ENCODE data around the gene ATP6V1D.
"Not testable (repeated sequence)": the region's sequence is repeated elsewhere in the genome, so short reads cannot be mapped to it uniquely, and the experiment has no call there.

The ATP6V1D gene

DNA sequence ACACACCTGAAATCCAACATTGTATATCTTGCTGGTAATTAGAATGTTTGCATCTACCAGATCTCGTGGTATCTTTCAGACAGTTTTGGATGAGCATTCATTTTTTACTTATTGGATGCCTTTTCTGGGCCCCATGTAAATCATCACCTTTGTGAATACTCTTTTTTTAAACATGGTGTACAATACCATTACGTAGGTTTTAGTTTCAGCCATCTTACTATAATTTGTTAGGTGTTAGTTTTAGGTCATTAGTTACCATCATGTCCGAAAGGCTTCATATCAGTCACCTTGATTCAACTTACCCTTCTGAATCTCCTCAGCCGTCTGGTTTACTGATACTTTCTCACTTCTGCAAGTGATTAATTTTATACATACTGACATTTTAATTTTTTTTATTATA lies 5.9 kb upstream of the ATP6V1D start:
- DNase-seq = no peak

DNA sequence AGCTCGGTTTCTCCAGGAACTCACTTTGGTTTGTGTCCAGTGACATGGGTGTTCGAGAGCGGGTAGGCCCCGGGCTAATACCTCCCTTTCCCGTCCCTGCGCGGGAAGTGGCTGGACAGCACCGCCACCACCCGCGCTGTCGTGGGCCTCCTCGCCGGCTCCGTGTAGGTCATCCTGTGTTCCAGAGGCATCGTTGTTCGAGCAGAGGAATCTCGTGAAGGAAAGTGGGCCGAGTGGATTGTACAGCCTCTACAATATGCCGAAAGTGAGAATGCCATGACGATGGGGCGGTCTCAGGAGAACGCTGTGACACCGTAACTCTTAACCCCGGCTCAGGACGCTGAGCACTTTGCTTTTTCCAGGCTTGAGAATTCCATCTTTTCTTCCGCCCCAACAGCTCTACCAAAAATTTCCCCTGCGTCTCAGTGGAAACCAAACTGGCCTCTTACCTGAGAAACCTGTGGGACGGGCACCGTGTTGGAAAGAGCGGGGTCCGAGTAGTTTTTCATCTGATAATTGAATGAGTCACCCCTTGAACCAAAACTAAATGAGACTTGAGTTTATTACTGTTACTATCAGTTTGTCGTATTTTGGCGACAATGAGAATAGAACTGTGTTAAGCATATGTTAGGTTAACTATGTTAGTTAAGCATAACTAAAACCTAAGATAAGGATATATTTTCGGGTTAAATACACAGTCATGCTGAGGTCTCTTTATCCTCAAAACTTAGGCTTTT lies 1.0 kb upstream of the ATP6V1D start:
- no peak for DNase-seq

DNA sequence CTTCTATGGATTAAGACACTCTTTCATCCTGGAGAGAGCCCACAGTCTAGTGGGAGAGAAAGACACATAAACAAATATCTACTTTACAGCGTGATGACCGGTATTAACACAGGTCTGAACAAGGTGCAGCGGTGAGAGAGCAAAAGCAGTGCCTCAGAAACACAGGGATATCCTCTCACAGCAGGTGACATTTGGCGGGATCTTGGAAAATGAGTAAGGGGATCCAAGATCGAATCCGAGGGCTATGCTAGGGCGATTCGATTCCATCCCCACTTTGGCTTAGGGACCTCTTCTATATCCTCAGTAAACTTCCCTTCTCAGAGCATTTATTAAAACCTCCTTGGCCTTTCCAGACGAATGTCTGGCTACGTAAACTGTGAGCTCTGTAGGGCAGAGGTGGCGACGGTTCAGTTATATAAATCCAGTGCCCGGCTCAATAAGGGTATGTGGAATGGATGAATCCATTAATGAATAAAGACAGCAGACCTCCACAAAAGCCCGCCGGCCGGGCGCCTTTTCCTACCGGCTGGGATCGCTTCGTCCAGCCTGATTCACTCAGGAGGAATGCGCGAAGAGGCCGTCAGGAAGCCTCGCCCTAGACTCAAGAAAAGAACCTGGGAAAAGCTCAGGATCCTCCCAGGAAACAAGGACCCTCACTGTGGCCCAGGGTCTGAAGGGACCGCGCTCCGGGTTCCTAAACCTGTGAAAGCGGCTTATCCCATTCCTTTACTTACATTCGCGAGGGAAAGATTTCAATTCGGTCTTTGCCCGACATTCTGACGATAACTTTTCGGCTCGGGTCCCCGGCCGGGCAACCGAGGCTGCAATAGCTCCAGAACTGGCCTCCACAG lies 455 bp downstream of the ATP6V1D start:
- peak in 1 of 2 experiments; percentile 34 for DNase-seq

DNA sequence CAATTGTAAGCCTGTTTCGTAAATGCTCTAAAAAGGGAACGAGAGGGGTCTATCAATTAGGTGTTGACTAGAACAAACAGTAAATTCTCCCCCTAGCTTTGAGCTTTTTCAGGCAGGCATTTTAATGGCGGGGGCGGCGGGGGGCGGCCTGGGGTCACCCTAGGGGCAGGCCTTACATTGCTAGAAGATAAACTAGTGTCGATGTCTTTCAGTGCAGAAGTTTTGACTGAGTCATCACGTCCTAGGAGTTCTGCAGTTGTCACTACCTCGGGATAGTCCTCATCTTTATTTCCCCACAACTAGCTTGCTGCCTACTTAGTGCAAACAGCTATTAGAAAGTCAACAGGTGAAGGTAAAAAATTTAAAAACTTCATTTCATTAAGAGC lies 1.6 kb downstream of the ATP6V1D start:
- no peak for DNase-seq

DNA sequence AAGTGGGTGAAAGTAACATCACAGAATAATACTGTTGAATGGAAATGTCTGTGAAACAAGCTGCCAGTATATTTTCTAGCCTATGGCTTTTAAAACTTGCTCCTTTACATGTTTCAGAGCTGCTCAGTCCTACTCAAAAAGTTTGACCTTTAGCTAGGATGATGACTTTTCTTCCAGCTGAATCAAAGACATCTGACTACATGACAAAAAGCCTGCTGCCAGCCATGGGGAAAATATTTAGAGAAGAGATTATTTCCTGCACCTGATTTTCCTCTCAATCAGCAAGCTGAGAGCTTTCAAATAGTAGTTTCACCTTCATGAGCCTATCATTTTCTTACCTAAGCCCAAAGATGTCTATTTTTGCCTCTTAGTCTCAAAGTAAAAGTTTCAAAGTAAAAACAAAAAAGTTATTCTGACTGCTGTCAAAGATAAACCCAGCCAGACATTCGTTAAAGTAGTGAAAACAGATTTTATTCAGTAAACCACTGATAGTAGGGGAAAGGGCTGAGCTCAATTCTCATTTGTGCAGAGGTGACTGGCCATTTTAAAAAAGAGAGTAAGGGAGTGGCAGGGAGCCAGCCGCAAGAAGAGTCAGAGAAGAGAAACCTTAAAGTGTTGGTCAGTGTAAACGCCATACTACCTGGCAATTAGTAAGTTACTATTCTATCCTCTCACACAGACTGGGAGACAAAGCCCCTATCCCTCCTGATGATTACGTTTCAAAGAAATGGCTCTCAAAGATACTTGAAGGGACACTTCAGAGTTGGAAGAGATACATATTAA lies 2.2 kb downstream of the ATP6V1D start:
- DNase-seq = no peak

DNA sequence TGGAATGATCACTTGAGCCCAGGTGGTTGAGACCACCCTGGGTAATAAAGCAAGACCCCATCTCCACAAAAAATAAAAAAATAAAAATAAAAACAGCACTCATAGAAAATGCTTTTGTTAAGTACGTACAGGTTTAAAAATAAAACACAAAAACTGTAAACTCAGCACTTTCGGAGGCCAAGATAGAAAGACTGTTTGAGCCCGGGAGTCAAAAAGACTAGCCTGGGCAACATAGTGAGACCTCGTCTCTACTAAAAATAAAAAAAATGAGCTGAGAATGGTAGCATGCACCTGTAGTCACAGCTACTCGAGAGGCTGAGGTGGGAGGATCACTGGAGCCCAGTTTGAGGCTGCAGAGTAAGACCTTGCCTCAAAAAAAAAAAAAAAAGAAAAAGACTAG lies 7.5 kb downstream of the ATP6V1D start:
- no peak for DNase-seq

DNA sequence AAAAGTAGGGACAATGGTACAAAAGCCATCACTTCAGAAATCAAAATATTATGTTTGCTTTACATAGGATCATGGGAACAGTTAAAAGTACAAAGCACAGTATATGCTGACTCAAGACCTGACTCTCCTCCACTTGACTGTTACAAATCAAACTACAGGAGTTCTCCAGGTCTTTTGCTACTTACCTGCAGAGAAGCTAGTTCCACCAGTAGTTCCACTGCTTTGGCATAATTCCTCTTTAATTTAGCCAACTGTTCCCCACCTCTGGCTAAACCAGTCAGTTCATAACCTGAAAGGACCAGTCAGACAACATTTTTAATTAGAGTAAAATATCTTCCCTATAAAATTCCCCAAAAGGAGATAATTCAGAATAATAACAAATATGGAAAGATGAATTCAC lies 14.0 kb downstream of the ATP6V1D start:
- DNase-seq = no peak

DNA sequence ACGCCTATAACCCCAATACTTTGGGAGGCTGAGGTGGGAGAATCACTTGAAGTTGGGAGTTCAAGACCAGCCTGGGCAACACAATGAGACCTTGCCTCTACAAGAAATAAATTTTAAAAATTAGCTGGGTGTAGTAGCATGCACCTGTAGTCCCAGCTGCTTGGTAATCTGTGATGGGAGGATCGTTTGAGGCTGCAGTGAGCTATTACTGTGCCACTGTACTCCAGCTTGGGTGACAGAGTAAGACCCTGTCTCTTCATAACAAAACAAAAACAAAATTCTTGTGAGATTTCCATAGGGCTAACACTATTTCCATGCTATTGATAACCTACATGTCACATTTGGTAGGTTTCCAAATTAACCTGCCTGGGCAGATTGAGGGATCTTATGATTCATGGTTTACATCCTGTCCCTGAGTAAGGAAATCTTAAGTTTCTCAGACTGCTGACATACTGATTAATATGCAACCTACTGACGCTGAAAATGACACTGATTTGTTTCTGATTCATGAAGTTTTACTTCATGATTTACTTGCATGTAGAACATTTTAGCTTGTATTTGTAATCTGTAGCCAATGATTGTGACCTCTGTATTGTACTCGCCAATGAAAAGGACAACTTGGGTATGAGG lies 15.9 kb downstream of the ATP6V1D start:
- DNase-seq = no peak

DNA sequence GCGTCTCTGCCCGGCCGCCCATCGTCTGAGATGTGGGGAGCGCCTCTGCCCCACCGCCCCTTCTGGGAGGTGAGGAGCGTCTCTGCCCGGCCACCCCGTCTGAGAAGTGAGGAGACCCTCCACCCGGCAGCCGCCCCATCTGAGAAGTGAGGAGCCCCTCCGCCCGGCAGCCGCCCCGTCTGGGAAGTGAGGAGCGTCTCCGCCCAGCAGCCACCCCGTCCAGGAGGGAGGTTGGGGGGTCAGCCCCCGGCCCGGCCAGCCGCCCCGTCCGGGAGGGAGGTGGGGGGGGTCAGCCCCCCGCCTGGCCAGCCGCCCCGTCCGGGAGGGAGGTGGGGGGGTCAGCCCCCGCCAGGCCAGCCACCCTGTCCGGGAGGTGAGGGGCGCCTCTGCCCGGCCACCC lies 18.4 kb downstream of the ATP6V1D start:
- DNase-seq = not testable (repeated sequence)

DNA sequence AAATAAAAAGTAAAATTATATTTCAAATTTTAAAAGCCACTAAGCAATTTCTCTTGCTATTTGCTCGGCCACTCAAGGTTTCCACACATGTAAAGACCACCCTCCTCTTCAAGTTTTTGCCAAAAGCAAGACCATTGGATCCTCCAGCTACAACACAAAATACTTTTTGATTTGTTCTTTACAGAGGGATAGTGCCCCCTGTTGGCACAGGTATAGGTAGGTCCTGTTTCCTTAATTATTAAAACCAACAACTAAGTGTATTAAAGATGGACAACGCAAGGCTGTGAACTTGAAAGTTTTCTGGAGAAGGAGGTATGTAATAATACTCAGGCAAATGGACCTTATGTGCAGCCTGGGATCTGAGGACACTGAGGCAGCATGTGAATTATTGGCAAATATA lies 23.8 kb downstream of the ATP6V1D start:
- DNase-seq = no peak

DNA sequence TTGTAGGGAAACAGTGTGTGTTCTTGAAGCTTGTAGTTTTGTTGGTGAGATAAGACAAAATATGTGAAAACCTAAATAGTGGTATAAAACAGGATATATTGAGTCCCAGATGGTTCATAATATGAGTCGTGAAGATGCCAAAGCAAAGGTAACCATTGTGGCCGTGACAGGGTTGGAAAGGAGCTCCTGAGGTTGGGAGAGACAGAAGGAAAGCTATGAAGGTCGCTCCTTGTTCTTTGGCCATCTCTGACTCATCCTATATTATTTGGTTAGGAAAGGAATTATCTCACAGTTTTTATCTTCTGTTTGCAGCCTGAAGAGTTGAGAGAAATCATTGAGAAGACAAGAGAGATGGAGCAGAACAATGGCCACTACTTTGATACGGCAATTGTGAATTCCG lies 27.1 kb downstream of the ATP6V1D start:
- DNase-seq = no peak

DNA sequence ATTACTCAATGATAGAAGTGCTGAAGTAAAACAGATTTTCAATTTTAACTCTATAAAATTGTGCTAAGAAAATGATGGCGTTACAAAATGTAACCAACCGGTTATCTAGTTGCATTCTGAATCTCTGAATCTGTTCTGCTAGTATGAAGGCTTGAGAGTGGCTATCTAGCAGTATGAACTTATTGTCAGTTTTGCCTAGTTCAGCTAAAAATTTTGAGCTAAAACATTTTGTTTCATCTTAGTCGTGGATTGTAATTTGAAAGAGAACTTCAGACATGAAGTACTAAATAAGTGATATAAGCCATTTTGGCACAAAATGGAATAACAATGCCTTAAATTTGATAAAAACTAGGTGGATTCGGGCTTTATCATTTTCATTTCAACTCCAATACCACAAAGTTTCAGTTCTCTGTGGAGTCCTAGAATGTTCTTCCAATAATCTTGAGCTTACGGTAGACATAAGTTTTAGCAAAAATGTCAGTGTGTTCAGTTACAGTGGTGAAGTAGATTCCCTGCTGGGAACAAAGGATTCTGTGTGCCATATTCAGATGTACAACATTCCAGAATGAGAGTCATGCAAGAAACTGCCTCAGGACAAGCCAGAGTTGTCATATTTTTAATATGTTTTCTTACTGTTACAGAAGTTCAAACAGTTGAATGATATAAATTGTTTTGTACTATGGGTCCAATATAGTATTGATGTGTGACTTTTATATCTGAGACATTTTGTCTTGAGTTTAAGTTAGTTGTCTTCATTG lies 28.1 kb downstream of the ATP6V1D start:
- DNase-seq = no peak

DNA sequence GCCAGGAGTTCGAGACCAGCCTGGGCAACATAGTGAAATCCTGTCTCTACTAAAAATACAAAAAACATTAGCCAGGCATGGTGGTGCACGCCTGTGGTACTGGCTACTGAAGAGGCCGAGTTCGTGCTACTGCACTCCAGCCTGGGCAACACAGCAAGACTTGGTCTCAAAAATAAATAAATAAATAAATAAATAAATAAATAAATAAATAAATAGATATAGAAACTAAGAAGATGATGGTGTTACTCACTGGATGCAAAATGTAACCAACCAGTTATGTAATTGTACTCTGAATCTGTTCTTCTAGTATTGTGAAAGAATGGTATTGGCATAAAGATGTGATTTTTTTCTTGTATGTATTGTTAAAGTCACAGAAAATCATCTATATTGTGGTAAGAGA lies 29.9 kb downstream of the ATP6V1D start:
- DNase-seq = not testable (repeated sequence)

DNA sequence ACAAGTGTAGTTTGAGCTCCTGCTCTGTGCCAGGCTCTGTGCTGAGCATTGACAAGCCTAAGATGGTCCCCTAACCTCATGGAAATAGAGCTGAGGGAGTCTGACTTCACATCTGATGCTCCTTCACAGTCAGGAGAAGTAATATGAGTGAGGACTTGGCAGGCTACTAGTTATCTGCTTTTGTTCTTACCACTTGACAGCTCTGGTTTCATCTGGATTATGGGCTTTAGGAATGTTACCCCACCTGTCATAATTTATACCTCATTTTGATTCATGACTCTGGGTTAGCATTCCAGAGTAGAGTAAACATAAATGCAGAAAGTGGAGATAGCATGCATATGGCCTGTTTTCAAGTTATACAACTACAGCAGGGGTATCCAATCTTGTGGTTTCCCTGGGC lies 40.5 kb downstream of the ATP6V1D start:
- DNase-seq = no peak

DNA sequence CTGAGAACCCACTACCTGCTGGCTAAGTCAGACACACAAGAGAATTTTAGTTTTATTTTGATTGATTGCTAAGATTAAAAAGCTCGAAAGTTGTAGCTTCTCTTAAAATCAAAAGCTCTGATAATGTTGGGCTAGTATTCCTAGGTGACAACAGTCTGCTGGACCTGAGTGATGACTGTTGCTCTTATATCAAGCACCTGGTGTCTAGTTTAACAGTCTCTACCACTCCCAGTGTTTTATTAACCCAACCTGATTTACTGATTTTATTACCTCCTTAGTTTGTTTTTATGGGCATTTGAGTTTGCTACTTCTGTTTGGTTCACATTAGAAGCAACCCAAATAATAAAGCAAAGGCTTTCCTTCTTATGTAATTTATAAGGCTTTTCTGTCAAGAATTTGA lies 41.8 kb downstream of the ATP6V1D start:
- no peak for DNase-seq

DNA sequence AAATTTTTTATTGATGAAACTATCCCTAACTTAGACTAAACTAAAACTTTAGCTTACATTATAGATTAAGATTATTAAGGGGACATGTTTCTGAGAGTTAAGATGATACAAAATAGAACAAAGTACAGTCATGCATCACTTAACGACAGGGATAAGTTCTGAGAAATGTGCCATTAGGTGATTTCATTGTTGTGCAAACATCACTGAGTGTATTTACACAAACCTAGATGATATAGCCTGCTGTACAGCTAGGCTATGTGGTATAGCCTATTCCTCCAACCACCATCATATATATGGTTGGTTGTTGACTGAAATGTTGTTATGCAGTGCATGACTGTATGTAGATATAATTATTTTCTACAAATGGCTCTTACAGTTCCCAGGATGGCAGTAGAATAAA lies 46.5 kb downstream of the ATP6V1D start:
- no peak for DNase-seq

DNA sequence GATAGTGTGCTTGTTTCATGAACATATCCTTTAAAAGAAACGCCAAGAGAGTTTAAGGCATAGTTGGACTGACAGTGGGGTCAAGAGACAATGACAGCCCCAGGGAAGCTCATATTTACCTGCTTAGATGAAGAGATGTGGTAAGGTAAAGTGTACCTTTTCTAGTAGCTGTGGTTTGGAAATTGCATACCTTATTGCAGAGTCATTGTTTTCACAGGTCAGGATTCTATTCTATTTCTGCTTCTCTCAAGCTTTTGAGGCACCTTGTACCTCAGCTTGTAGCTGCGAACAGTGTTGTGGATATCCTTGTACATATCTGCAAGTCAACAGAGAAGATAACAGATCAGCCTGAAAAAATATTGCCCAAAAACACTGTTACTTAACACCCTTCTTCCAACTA lies 47.7 kb downstream of the ATP6V1D start:
- no peak for DNase-seq
